WTC11 (cell line): Measurements from ENCODE around the gene WFDC1.

Experiments
- CREB1 ChIP-seq: sonication (generic); formaldehyde crosslinking; IDR thresholded peaks from 2 replicates; pipeline ENCODE4 v1.8.0; 2023; ENCODE audit warnings: mild to moderate bottlenecking, missing genetic modification reagents
- CTCF ChIP-seq: fragments of 200-600 bp; IDR thresholded peaks from 2 replicates; pipeline ENCODE4 v1.8.0; 2022; ENCODE audit warnings: antibody characterized with exemption
- E2F1 ChIP-seq: sonication (generic); formaldehyde crosslinking; IDR thresholded peaks from 2 replicates; pipeline ENCODE4 v1.8.0; 2022; ENCODE audit warnings: mild to moderate bottlenecking, missing genetic modification reagents
- ETV6 ChIP-seq: sonication (generic); formaldehyde crosslinking; IDR thresholded peaks from 2 replicates; pipeline ENCODE4 v1.8.1; 2022; ENCODE audit warnings: mild to moderate bottlenecking, missing genetic modification reagents
- FOXJ3 ChIP-seq: sonication (generic); formaldehyde crosslinking; IDR thresholded peaks from 2 replicates; pipeline ENCODE4 v1.9.0; 2021; ENCODE audit warnings: missing genetic modification reagents, mild to moderate bottlenecking, borderline replicate concordance
- FOXK1 ChIP-seq: sonication (generic); formaldehyde crosslinking; IDR thresholded peaks from 2 replicates; pipeline ENCODE4 v1.8.0; 2022; ENCODE audit warnings: mild to moderate bottlenecking, moderate library complexity, missing genetic modification reagents
- FOXP1 ChIP-seq: sonication (generic); formaldehyde crosslinking; IDR thresholded peaks from 2 replicates; pipeline ENCODE4 v1.8.0; 2022; ENCODE audit warnings: missing genetic modification reagents, mild to moderate bottlenecking, moderate library complexity, borderline replicate concordance
- MAX ChIP-seq: sonication (generic); formaldehyde crosslinking; IDR thresholded peaks from 2 replicates; pipeline ENCODE4 v1.8.0; 2022; ENCODE audit warnings: mild to moderate bottlenecking, missing genetic modification reagents
- NFYB ChIP-seq: sonication (generic); formaldehyde crosslinking; conservative IDR thresholded peaks from 2 replicates; pipeline ENCODE4 v1.8.0; 2022; ENCODE audit warnings: low read depth, missing genetic modification reagents
- OVOL2 ChIP-seq: fragments of 250-450 bp; sonication (Bioruptor Pico); IDR thresholded peaks from 2 replicates; pipeline ENCODE4 v1.9.0; 2021; ENCODE audit warnings: mild to moderate bottlenecking, borderline replicate concordance
- RELA ChIP-seq: sonication (generic); formaldehyde crosslinking; IDR thresholded peaks from 2 replicates; pipeline ENCODE4 v1.8.1; 2022; ENCODE audit warnings: missing genetic modification reagents, mild to moderate bottlenecking, borderline replicate concordance
- SMAD3 ChIP-seq: sonication (generic); formaldehyde crosslinking; IDR thresholded peaks from 2 replicates; pipeline ENCODE4 v1.8.0; 2022; ENCODE audit warnings: missing genetic modification reagents, mild to moderate bottlenecking, borderline replicate concordance
- TEAD4 ChIP-seq: sonication (generic); formaldehyde crosslinking; IDR thresholded peaks from 2 replicates; pipeline ENCODE4 v1.8.0; 2022; ENCODE audit warnings: mild to moderate bottlenecking, missing genetic modification reagents
- USF2 ChIP-seq: sonication (generic); formaldehyde crosslinking; IDR thresholded peaks from 2 replicates; pipeline ENCODE4 v1.8.1; 2023; ENCODE audit warnings: mild to moderate bottlenecking, missing genetic modification reagents, moderate library complexity

GRCh38 chr16:84350685-84351400 is 56.2 kb downstream of the WFDC1 start:
- TF ChIP-seq CREB1 (CRISPR knock-in tag) (no peak), CTCF (no peak), E2F1 (no peak), FOXP1 (CRISPR knock-in tag) (no peak), TEAD4 (CRISPR knock-in tag) (no peak), ETV6 (no peak), FOXJ3 (CRISPR knock-in tag) (no peak), MAX (no peak), FOXK1 (CRISPR knock-in tag) (no peak), RELA (CRISPR knock-in tag) (no peak), NFYB (CRISPR knock-in tag) (no peak), SMAD3 (CRISPR knock-in tag) (no peak), USF2 (CRISPR knock-in tag) (no peak), OVOL2 (CRISPR knock-in tag) (no peak)
